NCI-H510A treated with DMSO at 0.1 percent for 48 hours (cell line): Measurements from ENCODE around the gene DNAJB8.

ENCODE experiments used
- DNase-seq: peaks from one replicate; lab custom pipeline; 2025; lab: John Stamatoyannopoulos, UW

Gene DNAJB8

DNA sequence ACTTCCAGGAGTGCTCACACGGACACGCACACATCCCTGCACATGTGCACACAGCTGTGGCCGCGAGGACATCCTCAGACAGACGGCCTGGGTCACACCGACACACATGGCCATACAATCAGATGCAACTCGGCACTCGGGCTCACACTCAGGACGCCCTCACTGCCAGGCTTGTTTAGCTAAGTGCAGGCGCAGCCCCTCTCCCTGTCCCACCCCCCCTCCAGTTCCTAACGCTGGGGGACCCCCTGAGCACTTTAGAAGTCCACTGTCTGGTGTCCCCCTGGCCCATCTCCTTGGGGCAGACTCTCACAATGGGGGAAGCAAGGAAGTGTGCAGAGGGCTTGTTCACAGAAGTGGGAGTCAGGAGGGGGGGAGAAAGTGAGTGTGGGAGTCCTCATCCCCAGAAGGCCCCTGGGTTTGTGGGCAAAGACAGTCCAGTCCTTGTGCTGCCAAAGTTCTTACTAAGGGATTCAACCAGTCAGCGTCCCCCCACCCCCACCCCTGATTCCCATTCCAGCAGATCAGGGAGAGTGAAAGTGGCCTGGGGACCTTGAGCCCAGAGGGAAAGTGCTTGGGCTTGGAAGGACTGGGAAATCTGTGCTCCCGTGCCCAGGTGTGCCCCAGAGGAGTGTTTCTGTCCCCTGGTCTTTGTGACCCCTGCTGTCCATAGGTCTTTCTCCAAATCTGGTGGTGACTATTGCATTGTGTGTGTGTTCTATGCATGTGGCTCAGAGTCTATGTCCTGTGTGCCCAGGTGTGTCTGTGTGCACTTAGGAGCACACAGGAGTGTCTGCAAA is 27.1 kb upstream of the DNAJB8 start:
- DNase-seq: no peak

DNA sequence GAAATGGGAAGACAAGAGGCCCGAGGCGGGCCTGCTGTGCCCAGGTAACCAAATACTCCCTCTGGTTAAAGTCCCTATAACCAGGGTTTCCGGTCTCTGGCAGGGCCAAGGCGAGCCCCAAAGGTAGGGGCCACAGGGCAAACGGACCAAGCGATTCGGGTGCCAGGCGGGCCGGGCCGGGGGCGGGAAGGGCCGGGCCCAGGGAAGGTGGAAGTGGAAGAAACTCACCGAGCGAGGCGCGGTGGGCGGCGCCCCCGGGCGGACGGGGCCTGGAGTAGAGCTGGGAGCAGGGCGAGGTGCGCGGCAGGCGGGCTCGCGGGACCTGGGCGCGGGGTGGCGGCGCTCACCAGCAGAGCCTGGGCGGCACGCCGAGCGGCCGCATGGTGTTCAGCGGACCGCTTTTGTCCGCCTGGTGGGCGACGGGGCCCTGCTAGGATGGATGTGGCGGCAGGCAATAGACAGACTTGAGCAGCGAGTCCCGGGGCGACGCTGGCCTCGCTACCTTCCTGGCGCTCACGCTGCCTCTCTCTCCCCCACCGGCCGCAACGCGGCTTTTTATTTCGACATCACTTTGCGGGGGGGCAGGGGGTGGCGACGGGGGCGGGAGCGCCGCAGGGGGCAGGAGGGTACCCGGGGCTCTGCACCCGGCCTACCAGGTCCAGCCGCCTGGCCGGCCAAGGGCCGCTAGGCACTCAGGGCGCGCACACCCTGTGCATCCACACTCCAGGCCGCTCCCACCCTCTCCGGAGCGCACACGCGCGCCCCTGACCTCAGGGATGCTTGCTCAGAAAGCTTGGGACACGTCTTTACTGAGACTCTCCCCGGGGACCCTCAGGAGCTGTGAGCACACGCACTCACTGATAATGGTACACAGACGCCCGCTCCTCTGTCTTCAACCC is 26.2 kb upstream of the DNAJB8 start, which contains the start of gene GATA2:
GATA2 (minus strand) TSS at position 531 of the 899 bp plus-strand sequence. CDS start 6,170 bp downstream, outside the sequence.
- DNase-seq: no peak

DNA sequence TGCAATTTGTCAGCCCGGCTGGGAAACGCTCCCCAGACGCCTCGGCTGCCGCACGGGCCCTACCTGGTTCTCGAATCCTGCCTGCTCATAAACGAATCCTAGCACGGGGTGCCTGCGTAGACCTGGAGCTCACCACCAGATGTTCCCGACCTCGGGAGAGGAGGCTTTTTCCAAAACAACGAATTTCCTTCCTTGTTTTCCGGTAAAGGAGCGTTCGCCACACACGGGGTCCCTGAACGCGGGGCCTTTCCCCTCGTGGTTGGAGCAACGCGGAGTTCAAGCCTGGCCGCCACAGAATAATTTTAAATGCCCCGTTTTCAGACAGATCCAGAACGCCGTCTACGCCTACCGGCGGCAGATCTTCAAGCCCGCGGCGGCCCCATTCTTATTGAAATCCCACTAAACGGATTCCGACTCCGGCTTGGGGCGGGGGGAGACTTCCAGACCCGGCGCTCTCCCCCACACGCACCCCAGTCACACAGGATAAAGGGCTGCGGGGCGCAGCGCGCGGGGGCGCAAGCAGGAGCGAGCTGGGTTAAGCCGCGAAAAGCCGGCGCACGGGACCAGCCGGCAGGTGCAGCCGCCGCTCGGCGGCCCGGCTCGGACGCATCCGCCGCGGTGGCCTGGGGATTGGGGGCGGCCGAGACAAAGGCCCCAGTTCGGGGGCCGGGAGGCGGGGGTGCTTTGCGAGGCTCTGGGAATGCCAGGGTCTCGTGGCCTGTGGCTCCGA is 25.4 kb upstream of the DNAJB8 start:
- DNase-seq: no peak

DNA sequence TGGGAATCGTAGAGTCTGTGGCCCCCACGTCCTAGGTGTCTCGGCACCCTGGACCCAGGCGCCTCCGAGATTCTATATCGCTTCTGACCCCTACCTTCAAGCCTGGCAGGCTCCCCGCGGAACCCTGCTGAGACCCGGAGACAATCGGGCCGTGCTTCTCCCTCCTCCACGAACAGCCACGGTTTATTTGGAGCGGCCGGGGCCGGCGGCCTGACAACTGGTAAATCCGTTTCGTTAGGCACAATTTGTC is 24.9 kb upstream of the DNAJB8 start:
- no peak for DNase-seq

DNA sequence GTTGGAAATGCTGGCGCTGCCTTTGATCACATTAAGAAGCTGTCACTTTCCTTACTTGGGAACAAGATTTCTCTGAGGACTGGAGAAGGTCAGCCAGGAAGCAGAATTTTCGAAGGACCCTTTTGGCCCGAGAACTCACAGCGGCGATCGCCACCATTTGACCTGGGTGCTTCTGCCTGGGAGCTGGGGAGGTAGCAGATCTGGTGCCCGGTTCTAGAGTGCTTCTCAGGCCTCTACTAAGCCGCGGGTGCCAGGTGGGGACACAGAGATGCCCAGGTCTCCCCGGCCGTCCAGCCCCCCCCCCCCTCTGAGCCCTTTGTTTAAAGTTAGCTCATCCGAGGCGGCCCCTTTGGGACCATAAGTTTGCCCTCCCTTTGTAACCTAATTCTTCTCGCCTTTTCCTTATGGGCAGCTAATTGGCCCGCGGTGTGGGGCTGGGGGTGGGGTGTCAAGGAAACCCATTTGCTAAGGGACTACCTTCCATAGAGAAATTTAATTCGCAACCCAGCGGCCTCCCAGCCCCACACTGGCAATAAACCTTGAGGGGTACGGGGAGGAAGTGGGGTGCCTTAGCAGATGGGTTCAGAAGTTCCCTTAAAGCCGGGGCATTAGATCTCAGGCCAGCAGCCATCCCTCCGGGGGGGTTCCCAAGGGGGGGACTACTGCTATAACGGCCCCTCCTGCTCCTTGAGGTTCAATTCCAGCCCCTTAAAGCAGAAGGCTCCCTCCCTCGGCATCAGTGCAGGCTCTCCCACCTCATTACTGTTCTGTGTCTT is 24.4 kb upstream of the DNAJB8 start:
- DNase-seq: no peak

DNA sequence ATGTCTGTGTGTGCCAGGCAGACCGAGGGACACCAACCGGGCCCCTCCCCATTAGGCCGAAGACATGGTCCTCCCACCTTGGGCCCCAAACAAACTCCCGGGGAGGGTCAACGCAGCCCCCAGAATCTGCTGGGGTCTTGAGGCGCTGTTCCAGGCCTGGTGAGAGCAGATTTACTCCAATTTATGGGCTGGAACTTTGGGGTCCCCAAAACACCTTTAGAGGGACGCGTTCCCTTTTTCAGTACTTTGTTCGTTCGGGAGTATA is 23.9 kb upstream of the DNAJB8 start:
- no peak for DNase-seq

DNA sequence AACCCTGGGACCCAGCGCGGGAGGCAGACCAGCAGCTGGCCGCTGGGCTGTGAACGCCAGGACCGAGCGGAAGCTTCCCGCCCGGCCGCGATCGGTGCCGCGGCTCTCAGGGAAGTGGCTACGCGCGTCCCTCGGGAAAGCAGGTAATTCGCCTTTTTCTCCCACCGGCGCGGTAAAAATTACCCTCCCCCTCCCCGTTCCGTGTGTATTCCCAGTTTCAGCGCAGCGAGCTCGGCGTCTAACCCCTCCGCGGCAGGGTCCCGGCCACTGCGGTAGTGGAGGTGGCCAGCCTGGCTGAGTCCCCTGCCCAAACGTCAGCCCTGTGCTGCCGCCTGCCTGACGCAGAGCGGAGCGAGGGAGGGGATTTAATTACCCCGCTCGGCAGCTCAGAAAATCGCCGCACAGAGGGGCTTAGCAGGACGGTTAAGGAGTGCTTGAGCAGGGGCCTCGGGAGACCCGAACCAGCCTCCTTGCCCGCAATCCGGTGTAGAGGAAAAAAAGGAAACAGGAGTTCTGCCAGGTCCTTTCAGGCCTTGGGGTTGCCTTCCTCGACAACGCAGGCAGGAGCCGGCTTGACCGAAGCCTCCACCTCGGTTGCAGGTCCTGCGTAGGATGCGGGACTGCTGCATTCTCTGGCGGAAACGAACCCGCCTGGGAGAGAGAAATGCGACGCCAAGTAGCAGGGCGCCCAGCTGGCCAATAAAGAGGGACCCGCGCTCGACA is 23.4 kb upstream of the DNAJB8 start:
- peak; percentile 47 for DNase-seq

DNA sequence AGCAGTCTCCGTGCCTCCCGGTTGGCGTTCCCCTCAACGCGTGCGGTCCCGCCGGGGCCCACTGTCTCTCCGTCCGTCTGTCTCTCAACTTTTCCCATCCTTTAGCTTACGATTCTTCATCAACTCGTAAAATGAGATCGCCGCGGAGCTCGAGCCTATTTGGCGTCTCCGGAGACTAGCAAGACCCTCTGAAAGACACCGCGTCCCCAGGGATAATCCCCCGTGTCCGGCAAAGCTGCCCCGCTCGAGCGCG is 22.9 kb upstream of the DNAJB8 start:
- DNase-seq: no peak

DNA sequence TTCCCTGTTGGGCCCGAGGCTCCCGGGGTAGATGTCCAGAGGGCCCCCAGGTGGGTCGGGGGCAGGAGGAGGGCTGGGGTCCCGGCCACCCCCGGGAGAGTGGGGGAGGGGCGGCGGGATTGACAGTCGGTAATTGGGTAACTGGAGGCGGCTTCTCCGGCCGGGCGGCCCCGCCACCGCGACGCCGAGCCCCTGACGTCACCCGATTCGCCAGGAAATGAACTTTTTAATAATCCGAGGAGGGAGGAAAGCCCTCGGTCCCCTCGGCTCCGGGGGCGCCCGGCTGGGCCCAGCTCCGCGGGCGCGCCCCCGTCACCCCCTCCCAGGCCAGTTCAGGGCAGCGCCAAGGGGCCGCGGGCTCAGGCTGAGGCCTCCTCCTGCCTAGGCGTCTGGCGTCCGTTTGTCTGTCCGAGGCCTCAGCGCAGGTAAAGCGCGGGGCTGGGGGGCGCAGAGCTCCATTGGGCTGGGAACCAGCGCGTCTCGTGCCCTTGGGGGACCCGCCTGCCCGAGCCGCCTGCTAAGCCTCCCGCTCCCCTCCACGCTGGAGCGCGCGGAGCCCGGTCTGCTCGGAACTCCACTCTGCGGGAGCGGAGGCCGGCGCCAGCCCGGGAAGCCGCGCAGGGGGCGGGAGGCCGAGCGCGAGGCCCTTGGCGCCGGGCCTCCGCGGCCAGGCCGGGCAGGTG is 22.4 kb upstream of the DNAJB8 start:
- DNase-seq: peak; percentile 38

DNA sequence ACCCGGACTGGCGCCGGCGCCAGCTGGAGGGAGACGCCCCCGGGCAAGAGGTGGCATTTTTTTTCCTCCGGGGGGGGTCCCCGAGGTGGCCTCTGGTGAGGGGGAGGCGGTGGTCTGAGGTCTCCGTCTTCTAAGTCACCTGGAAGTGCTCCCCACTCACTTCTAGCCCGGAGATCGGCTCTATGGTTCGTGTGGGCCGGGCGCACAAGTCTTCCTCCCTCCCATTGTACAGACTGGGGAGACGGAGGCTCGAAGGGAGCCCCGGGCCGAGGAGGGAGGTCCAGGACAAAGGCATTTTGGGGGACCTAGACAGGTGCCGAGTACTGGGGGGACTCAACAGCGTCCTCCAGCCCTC is 21.9 kb upstream of the DNAJB8 start:
- no peak for DNase-seq

DNA sequence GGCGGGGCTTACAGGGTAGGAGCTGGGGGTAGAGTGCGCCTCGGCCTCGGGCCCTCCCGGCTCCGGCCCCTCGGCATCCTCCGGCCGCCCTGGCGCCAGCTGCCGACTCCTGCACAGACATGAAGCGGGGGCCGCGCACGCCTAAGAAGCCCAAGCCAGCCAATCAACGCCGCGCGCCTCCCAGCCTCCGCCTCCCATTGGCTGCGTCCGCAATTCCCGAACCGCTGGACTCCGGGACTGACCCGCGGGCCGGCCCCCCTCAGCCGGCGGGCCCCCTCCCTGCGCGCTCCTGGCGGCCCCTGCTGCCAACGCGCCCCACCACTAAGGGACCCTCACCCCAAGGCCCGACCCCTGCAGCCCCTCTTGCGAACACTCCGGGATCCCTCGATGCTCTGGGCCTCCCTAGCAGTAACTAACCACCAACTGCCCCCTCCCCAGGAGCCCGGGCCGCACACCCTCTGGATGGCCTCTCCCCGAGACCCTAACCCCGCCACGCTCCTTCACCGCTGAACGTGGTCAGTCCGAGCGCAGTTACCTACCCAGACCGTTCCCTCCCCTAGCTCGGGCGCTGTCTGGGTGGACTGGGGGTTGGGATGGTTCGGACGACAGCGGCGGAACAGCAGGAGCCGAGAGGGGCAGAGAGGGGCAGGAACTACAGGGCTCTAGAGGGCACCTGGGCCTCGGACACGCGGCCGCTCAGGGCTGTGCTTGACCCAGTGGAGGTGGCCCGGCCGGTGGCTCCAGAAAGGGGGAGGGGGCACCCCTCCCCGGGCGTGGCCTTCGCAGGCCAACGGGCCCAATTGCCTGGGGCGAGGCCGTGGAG is 21.3 kb upstream of the DNAJB8 start:
- peak; percentile 72 for DNase-seq

DNA sequence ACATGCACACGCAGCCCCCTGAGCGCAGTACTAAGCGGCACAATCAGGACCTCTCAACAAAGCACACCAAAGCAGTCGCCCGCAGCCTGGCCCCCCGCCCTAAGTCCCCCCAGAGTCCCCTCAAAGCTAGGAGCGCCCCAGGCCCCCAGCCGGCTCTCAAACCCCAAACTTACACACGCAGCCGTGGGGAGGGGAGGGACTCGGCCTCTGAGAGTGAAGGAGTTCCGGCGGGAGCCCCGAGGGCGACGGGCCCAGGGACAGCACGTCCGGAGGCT is 20.8 kb upstream of the DNAJB8 start:
- DNase-seq: no peak

DNA sequence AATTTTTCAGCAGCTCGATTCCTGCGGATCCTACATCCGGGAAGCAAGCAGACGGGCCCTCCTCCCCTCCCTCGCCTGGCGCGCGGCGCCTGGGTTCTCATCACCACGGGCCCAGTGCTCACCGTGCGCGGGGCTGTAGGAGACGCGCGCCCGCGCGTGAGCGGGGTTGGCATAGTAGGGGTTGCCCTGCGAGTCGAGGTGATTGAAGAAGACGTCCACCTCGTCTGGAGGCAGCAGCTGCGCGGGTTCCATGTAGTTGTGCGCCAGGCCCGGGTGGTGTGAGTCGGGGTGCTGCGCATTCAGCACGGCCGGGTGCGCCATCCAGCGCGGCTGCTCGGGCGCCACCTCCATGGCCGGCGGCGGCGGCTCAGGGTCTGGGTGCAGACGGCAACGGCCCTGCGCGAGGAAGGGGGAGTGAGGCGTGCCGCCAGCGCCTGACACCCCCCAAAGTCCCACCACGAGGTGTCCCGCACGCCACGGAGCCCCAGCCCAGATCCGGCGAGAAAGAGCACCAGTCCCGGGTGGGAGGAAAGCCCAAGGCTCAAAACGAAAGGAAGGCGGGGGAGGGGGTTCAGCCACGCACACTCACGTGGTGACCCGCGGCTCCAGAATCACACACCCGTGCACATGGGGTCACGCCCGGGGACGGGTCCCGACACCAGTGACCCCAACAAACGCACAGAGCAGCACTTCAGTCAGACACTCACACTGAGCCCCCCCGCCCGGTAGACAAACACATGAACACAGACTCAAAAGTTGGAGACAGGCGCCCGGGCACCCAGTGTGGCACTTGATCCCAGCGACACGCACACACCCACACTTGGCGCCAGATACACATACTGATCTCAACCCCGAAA is 20.2 kb upstream of the DNAJB8 start:
- no peak for DNase-seq

DNA sequence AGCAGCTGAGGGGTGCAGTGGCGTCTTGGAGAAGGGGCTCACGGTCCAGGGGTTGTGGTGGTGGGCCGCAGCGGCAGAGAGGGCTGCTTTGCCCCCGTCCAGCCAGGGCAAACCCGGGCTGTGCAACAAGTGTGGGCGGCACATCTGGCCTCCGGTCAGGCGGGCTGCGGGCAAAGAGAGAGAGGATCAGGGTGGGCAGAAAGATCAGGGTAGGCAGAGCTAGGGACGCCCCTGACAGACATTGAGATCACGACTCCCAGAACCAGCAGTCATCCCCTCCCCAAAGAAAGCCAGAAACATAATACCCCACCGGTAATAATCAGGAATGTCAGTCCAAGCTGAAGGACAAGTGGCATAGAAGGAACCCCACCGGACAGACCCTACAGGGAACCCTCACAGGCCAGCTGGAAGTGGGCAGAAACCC is 19.5 kb upstream of the DNAJB8 start:
- no peak for DNase-seq

DNA sequence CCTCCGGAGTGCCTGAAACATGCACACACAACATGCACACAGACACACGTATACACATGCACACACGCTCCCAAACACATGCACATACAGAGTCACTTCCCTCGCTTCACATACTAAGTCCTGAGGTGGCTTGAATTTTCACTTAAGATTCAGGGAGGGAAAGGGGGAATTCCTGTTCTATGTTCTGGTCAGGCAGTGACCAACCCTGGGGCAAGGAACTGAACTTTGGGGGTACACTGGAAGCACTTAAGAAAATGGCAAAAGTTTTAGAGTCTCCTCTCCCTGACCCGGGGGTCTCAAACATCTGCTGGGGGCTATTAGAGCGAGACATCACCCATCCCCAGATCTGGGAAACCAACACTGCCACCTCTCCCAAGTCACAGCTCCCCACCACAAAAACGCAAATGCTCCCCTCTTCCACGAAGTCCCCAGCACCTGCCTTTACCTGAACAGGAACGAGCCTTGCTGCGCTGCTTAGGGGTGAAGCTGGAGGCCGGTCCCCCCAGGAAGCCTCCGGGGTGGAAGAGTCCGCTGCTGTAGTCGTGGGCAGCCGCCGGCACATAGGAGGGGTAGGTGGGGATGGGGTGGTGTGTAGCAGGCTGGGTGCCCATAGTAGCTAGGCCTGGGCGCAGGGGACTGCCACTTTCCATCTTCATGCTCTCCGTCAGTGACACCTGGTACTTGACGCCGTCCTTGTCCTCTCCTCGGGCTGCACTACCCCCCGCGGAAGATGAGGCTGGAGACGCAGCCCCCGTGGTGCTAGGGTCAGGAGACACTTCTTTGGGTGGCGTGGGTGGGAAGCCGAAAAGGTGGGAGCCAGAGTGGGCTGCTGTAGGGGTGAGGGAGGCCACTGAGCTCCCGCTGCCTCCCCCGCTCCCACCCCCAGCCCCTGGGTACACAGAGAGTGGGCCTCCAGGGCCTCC is 18.9 kb upstream of the DNAJB8 start:
- no peak for DNase-seq

DNA sequence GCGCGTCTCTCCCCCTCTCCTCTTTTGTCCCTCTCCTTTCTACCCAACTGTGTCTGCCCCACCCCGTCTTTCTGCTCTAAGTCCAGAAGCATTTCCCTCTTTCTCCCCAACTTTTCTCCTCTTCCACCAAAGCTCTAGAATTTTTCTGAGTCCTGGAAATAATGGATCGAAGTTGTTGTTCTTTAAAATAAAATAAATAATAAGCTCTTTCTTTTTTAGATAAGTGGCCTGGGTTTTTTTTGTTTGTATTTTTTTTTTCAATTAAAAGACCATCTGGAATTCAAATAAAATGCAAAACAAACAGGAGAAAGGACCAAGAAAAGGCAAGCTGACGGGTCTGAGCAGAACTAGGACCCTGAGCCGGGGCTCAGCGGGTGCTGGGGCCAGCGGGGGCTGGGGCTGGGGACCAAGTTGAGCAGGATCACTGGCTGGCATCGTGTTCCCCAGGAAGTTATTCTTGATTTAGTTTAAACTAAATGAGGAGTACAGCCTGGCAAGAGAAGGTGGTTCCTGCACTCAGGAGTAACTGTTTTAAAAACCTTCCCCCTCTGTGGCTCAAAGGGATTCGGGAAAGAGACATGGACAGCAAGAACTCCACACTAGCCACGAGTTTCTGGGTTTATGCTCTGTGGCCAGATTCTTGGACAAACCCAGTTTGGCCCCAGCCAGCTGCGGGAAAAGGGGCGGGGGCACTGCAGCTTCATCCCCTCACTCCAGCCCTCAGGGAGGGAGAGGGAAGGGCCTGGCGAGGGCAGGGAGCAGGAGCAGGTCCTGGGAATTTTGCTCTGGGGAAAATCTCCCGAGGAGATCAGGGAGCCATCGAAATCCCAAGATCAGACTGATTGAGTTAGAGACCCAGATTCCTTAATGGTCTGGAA is 18.0 kb upstream of the DNAJB8 start:
- no peak for DNase-seq

DNA sequence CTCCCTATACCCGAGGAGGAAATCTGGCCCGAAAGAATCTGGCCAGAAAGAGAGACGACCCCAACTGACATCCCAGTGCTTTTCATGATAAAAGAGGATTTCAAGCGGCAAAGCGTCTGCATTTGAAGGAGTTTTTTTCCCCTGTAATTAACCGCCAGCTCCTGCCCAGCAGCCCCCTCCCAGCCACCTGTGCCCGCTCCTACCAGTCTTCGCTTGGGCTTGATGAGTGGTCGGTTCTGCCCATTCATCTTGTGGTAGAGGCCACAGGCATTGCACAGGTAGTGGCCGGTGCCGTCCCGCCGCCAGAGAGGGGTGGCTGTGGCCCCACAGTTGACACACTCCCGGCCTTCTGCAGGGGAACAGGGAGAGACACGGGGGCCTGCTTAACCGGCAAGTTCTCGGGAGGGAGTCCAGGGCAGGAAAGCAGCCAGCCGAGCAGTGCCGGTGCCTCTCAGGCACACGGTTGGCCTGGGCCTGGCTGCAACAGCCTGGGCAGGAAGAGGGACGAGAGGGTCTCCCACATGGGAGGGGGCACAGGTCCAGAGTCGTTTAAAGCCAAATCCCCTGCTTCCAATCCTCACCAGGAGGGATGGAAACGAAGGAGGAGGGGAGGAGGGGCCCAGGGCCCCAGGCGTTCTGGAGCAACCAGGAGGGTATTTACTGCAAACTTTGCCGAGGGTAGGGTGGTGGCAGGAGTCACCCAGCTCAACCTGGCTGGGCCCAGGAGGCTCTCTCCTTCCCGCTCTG is 17.1 kb upstream of the DNAJB8 start:
- DNase-seq: no peak
